Liver (tissue), 9 donors: ENCODE results near the gene VIPR2. TPM values are rescaled to one million over a fixed set of nuclear protein-coding genes. Genes with fewer than 3 reads are reported as not detected.
"Not testable (repeated sequence)": the region's sequence is repeated elsewhere in the genome, so short reads cannot be mapped to it uniquely, and the experiment has no call there.

Experiments used
- DNase-seq: peaks from one replicate; pipeline ENCODE4 v3.0.0-alpha.2; 2017; ENCODE audit warnings: low spot score
- H3K27ac ChIP-seq, 2 donors: one replicate each; pipeline ENCODE4 v1.7.0; 2013; ENCODE audit warnings: inconsistent platforms in 2 of 2, low read length in 2 of 2, control low read depth in 1 of 2, low read depth in 1 of 2, mild to moderate bottlenecking in 1 of 2
- H3K27me3 ChIP-seq, 4 donors: one replicate each; pipeline versions ENCODE4 v1.6.1 to v1.7.0; 2013; ENCODE audit warnings: low read length in 3 of 4, inconsistent platforms in 1 of 4, mild to moderate bottlenecking in 1 of 4, moderate library complexity in 1 of 4; ENCODE audit not compliant: control insufficient read depth in 4 of 4, insufficient read depth in 4 of 4
- H3K36me3 ChIP-seq, 4 donors: one replicate each; pipeline versions ENCODE4 v1.6.1 to v1.7.0; 2013; ENCODE audit warnings: low read length in 3 of 4, mild to moderate bottlenecking in 3 of 4, low read depth in 1 of 4, moderate library complexity in 1 of 4; ENCODE audit not compliant: control insufficient read depth in 4 of 4, insufficient read depth in 3 of 4
- H3K4me1 ChIP-seq, 4 donors: one replicate each; pipeline versions ENCODE4 v1.6.1 to v1.7.0; 2013; ENCODE audit warnings: low read length in 3 of 4, mild to moderate bottlenecking in 3 of 4, moderate library complexity in 1 of 4; ENCODE audit not compliant: control insufficient read depth in 4 of 4, insufficient read depth in 4 of 4
- H3K4me3 ChIP-seq, 3 donors: one replicate each; pipeline versions ENCODE4 v1.6.1 to v1.7.0; 2013; ENCODE audit warnings: low read length in 3 of 3, control low read depth in 1 of 3, low read depth in 1 of 3, mild to moderate bottlenecking in 1 of 3
- H3K9ac ChIP-seq, 2 donors: one replicate each; pipeline ENCODE4 v1.7.0; 2013; ENCODE audit warnings: low read length in 2 of 2, mild to moderate bottlenecking in 2 of 2, moderate library complexity in 2 of 2, control low read depth in 1 of 2, low read depth in 1 of 2
- H3K9me3 ChIP-seq, 4 donors: one replicate each; pipeline versions ENCODE4 v1.6.1 to v1.7.0; 2013; ENCODE audit warnings: low read length in 3 of 4; ENCODE audit not compliant: control insufficient read depth in 4 of 4
- ATF3 ChIP-seq: IDR thresholded peaks from 2 replicates; pipeline ENCODE4 v1.6.1; 2016; ENCODE audit warnings: antibody characterized with exemption
- CTCF ChIP-seq: fragments of 150-350 bp; IDR thresholded peaks from 2 replicates; pipeline ENCODE4 v1.5.1; 2017; ENCODE audit warnings: improper control_type of control experiment, low read depth, low read length; ENCODE audit not compliant: missing input control
- EGR1 ChIP-seq, 2 donors: IDR thresholded peaks; 2 replicates each; pipeline ENCODE4 v1.6.1; 2016 to 2018; ENCODE audit warnings: antibody characterized with exemption in 2 of 2, low read depth in 2 of 2
- FOXA2 ChIP-seq: IDR thresholded peaks from 2 replicates; pipeline ENCODE4 v1.6.1; 2016; ENCODE audit warnings: antibody characterized with exemption
- GABPA ChIP-seq, 2 donors: IDR thresholded peaks in 1 of 2; conservative IDR thresholded peaks in 1 of 2; 2 replicates each; pipeline ENCODE4 v1.6.1; 2016; ENCODE audit warnings: antibody characterized with exemption in 2 of 2, mild to moderate bottlenecking in 1 of 2, moderate library complexity in 1 of 2
- HNF4A ChIP-seq, 2 donors: conservative IDR thresholded peaks; 2 replicates each; pipeline ENCODE4 v1.6.1; 2016; ENCODE audit warnings: antibody characterized with exemption in 2 of 2, mild to moderate bottlenecking in 2 of 2
- HNF4G ChIP-seq: IDR thresholded peaks from 2 replicates; pipeline ENCODE4 v1.6.1; 2016; ENCODE audit warnings: antibody characterized with exemption
- MAX ChIP-seq: IDR thresholded peaks from 2 replicates; pipeline ENCODE4 v1.6.1; 2016; ENCODE audit warnings: antibody characterized with exemption
- NR2F2 ChIP-seq: IDR thresholded peaks from 2 replicates; pipeline ENCODE4 v1.6.1; 2016; ENCODE audit warnings: antibody characterized with exemption
- RAD21 ChIP-seq, 2 donors: IDR thresholded peaks; 2 replicates each; pipeline ENCODE4 v1.6.1; 2016; ENCODE audit warnings: antibody characterized with exemption in 2 of 2, mild to moderate bottlenecking in 2 of 2
- RXRA ChIP-seq, 2 donors: IDR thresholded peaks; 2 replicates each; pipeline ENCODE4 v1.6.1; 2017 to 2018; ENCODE audit warnings: antibody characterized with exemption in 2 of 2, mild to moderate bottlenecking in 1 of 2
- SP1 ChIP-seq: IDR thresholded peaks from 2 replicates; pipeline ENCODE4 v1.6.1; 2018; ENCODE audit warnings: antibody characterized with exemption, mild to moderate bottlenecking
- TAF1 ChIP-seq: conservative IDR thresholded peaks from 2 replicates; pipeline ENCODE4 v1.6.1; 2016; ENCODE audit warnings: antibody characterized with exemption, mild to moderate bottlenecking
- YY1 ChIP-seq: IDR thresholded peaks from 2 replicates; pipeline ENCODE4 v1.6.1; 2016; ENCODE audit warnings: antibody characterized with exemption, mild to moderate bottlenecking
- ZBTB33 ChIP-seq: IDR thresholded peaks from 2 replicates; pipeline ENCODE4 v1.6.1; 2016; ENCODE audit warnings: antibody characterized with exemption
- WGBS: extraction: QIAGEN DNeasy Blood & Tissue Kit; methylation state at CpG from one replicate; pipeline ENCODE4 v1.1.7; 2013; 5-methylcytosine and 5-hydroxymethylcytosine counted together
- polyA plus RNA-seq, 2 donors: library from polyadenylated mRNA; stranded (reverse) in 1 of 2; unstranded in 1 of 2; fragments of 200-250 nt in 1 of 2; fragments of >200 nt in 1 of 2; fragmentation: Nextera tagmentation in 1 of 2; extraction: Ambion mirVana in 1 of 2; gene quantifications; one replicate each; pipeline versions ENCODE4 v1.2.1 to v1.2.3, GENCODE V29; 2013 to 2015
- total RNA-seq, 2 donors: library from RNA; depleted of rRNA; stranded (reverse); fragments of >200 nt; gene quantifications; one replicate each; pipeline ENCODE4 v1.2.3, GENCODE V29; 2014
- donor health status: healthy.
- donor health status: healthy.
- donor health status: healthy.
- donor health status: healthy.
- donor health status: healthy.

Gene VIPR2
- total and polyA plus RNA-seq, 4 donors = 0.05 to 0.17 (median 0.10) TPM; not detected in 1

GRCh38 chr7:158985583-158985982 is 159.1 kb downstream of the VIPR2 start (continued):
- no peak for TF ChIP-seq MAX
- TF ChIP-seq GABPA (IDR thresholded peaks at IDR 0.05 in 1 of 2, conservative IDR thresholded peaks at IDR 0.05 in 1 of 2) = no peak
- TF ChIP-seq HNF4G = no peak
- TF ChIP-seq RXRA (IDR thresholded peaks at IDR 0.05) = no peak
- no peak for TF ChIP-seq RAD21 (IDR thresholded peaks at IDR 0.05)
- no peak for TF ChIP-seq SP1

GRCh38 chr7:158984007-158984406 is 160.7 kb downstream of the VIPR2 start:
- not testable (repeated sequence) for H3K4me3 ChIP-seq, H3K27ac ChIP-seq, H3K9ac ChIP-seq, H3K4me1 ChIP-seq, H3K36me3 ChIP-seq, DNase-seq, H3K27me3 ChIP-seq
- 64% methylated on average over 2 of the region's 2 CpGs for WGBS
- H3K9me3 ChIP-seq = peaks cover 14 to 23% (median 20%) of the 10 kb centered on the region in 4 donors

DNA sequence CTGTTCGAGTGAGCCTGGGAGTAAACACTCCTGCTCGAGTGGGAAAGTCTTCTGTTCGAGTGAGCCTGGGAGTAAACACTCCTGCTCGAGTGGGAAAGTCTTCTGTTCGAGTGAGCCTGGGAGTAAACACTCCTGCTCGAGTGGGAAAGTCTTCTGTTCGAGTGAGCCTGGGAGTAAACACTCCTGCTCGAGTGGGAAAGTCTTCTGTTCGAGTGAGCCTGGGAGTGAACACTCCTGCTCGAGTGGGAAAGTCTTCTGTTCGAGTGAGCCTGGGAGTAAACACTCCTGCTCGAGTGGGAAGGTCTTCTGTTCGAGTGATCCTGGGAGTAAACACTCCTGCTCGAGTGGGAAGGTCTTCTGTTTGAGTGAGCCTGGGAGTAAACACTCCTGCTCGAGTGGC is 162.6 kb downstream of the VIPR2 start:
- H3K36me3 ChIP-seq = not testable (repeated sequence)

DNA sequence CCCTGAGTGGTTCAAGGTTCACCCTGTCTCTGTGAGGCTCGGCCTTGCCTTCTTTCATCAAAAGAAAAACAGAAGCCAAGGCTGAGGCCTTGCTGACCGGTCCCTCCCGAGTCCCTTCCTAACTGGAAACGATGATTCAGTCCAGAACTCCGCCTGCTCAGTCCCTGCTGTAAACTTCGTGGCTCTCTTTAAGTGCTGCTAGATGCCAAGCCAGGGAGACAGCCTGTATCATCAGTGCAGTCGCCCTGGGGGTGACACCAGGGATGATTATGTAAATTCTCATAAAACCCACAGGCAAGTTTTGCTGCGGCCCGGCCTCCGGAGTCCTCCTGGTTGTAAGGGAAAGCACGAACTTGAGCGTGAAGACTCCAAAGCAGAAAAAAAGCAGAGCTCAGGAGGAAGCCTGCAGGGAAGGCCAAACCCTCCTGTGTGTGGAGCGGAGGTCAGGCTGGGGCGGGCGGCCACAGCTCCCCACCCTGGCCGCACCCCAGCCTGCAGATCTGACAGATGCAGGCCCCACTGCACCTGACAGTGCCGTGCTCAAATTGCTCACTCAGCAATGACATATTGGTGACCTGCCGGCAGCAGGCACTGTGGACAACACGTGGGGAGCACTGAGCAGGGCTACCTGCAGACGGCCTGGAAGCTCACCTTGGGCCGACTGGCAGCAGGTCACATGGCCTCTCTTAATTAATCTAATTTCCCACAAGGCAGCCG is 164.9 kb downstream of the VIPR2 start:
- TF ChIP-seq RXRA (IDR thresholded peaks at IDR 0.05) = no peak
- TF ChIP-seq HNF4G = no peak
- TF ChIP-seq FOXA2 = no peak
- no peak for TF ChIP-seq YY1
- no peak for TF ChIP-seq ZBTB33
- no peak for TF ChIP-seq ATF3
- no peak for TF ChIP-seq TAF1
- no peak for TF ChIP-seq MAX
- TF ChIP-seq CTCF = no peak
- no peak for TF ChIP-seq EGR1 (IDR thresholded peaks at IDR 0.05; ENCODE audit: low read depth in 2 of 2)
- TF ChIP-seq GABPA (IDR thresholded peaks at IDR 0.05 in 1 of 2, conservative IDR thresholded peaks at IDR 0.05 in 1 of 2) = no peak
- TF ChIP-seq HNF4A (conservative IDR thresholded peaks at IDR 0.05) = no peak
- TF ChIP-seq NR2F2 = no peak
- WGBS = 86% methylated on average over 22 of the region's 22 CpGs
- no peaks in the 10 kb centered on the region for H3K27me3 ChIP-seq
- peaks cover 0 to 7% (median 5%) of the 10 kb centered on the region in 4 donors for H3K4me1 ChIP-seq
- H3K36me3 ChIP-seq = no peaks in the 10 kb centered on the region
- H3K4me3 ChIP-seq = no peak overlapping the region
- peaks cover 12 to 18% (median 16%) of the 10 kb centered on the region in 4 donors for H3K9me3 ChIP-seq
- H3K27ac ChIP-seq = no peak overlapping the region
- H3K9ac ChIP-seq = no peak overlapping the region
- no peak for DNase-seq

More for the DNA sequence above, 162.6 kb downstream of the VIPR2 start:
- not testable (repeated sequence) for DNase-seq, H3K27ac ChIP-seq, H3K4me3 ChIP-seq, H3K9ac ChIP-seq, H3K4me1 ChIP-seq, H3K27me3 ChIP-seq
- WGBS = 73% methylated on average over 9 of the region's 15 CpGs
- H3K9me3 ChIP-seq = peaks cover 12 to 18% (median 16%) of the 10 kb centered on the region in 4 donors
